Activated CD4-positive, alpha-beta T cell treated with anti-CD3 and anti-CD28 coated beads, Interleukin-2, amount 50 U/mL, for 1 hour (primary cell): ENCODE measurements around the gene SLC48A1.

Source experiments
- DNase-seq: peaks from one replicate; pipeline ENCODE4 v3.0.0-alpha.2; 2020

Gene SLC48A1

GRCh38 chr12:47773062-47773857 lies at the start of gene SLC48A1:
SLC48A1 (plus strand) TSS chr12:47773238; CDS start chr12:47773305, 67 bp downstream.
- peak; percentile 74 for DNase-seq

- DNase-seq: no peak
Measured at GRCh38 chr12:47725091-47725772, 47.8 kb upstream of the SLC48A1 start, which contains the start of gene ENDOU. ENDOU (minus strand) TSS chr12:47725490; CDS start chr12:47725413, 77 bp downstream.

- DNase-seq: no peak
Measured at GRCh38 chr12:47725893-47726292, 47.1 kb upstream of the SLC48A1 start.

GRCh38 chr12:47729233-47729632 lies 43.8 kb upstream of the SLC48A1 start:
- no peak for DNase-seq

- DNase-seq: no peak
Measured at GRCh38 chr12:47730341-47730744, 42.7 kb upstream of the SLC48A1 start.

- DNase-seq: no peak
Measured at GRCh38 chr12:47731723-47732122, 41.3 kb upstream of the SLC48A1 start.

- no peak for DNase-seq
Measured at GRCh38 chr12:47732504-47732903, 40.5 kb upstream of the SLC48A1 start.

- DNase-seq: no peak
Measured at GRCh38 chr12:47733142-47733541, 39.9 kb upstream of the SLC48A1 start.

- DNase-seq: no peak
Measured at GRCh38 chr12:47734725-47735480, 38.1 kb upstream of the SLC48A1 start.

GRCh38 chr12:47735649-47736048 lies 37.4 kb upstream of the SLC48A1 start:
- DNase-seq: no peak

- no peak for DNase-seq
Measured at GRCh38 chr12:47736216-47736615, 36.8 kb upstream of the SLC48A1 start.

GRCh38 chr12:47736877-47737676 lies 36.0 kb upstream of the SLC48A1 start:
- DNase-seq: no peak

GRCh38 chr12:47737936-47738594 lies 35.0 kb upstream of the SLC48A1 start:
- no peak for DNase-seq

GRCh38 chr12:47739297-47739696 lies 33.7 kb upstream of the SLC48A1 start:
- DNase-seq: no peak

- no peak for DNase-seq
Measured at GRCh38 chr12:47739979-47740378, 33.1 kb upstream of the SLC48A1 start.

GRCh38 chr12:47740606-47741339 lies 32.3 kb upstream of the SLC48A1 start:
- no peak for DNase-seq

- peak; percentile 70 for DNase-seq
Measured at GRCh38 chr12:47741340-47741703, 31.7 kb upstream of the SLC48A1 start.

- peak; percentile 71 for DNase-seq
Measured at GRCh38 chr12:47742253-47742825, 30.7 kb upstream of the SLC48A1 start.

- DNase-seq: no peak
Measured at GRCh38 chr12:47743311-47743860, 29.7 kb upstream of the SLC48A1 start.

- peak; percentile 68 for DNase-seq
Measured at GRCh38 chr12:47744005-47744651, 28.9 kb upstream of the SLC48A1 start.
